ENCODE data around the gene MCCC1.
"Not testable (repeated sequence)": the region's sequence is repeated elsewhere in the genome, so short reads cannot be mapped to it uniquely, and the experiment has no call there.

Gene MCCC1

DNA sequence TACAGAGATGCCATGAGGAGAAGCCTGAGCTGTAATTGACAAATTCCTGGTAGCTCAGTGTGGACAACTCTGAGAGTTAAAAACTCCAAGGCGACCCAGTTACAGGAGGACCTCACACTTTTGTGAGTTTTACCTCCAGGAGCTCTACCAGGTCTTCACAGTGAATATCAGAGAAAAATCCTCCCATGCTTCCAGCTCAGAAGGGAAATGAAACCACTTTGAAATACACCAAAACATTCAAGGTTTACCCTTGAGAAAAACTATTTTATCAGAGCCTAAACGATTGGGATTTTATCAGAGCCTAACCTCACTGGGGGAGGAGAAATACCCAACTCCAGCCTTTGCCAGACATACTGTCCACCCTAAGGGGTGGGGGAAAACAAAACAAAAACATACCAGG is 52.4 kb downstream of the MCCC1 start:
- DNase-seq (ENCODE audit: low read depth in 2 of 2, low spot score in 1 of 2): no peak

DNA sequence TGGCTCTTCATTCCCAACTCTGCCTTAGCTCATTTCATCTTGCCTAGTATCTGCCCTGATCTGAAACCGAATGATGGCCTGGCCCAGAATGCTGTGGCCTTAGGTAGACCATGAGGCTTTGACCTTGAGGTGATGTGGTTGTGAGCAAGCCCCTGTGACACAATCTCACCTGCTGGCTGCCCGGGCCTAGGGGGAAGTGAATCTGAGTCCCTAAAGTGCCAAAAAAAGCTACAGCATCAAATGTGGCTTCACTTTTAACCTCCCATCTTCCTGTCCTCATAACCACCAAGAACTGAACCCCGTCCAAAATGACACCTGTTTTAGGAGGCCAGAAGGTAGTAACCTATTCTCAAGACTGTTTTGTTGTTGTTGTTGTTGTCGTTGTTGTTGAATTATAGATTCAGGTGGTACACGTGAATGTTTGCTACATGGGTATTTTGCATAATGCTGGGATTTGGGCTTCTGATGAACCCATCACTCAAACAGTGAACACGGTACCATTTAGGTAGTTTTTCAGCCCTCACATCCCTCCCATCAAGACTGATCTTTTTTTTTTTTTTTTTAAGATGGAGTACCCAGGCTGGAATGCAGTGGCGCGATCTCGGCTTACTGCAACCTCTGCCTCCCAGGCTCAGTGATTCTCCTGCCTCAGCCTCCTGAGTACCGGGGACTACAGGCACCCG is 54.6 kb downstream of the MCCC1 start:
- no peak for DNase-seq (ENCODE audit: low read depth in 2 of 2, low spot score in 1 of 2)

DNA sequence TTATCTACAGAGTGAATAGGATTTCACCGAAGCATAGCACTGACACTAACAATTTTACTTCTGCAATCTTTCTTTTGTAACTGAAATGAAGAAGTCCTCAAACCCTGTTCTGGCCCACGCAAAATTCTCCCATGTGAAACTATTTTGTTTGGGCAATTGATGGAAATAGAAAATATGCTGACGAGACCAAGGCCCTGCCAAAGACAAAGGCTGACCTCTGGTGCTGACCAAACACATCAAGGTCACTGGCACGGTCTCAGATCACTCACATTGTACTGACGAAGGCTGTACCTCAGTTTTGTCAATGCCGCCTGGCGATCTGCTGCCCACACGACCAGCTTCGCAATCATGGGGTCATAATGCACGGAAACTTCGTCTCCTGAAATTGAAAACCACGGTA is 60.5 kb downstream of the MCCC1 start:
- DNase-seq (ENCODE audit: low read depth in 2 of 2, low spot score in 1 of 2): no peak

DNA sequence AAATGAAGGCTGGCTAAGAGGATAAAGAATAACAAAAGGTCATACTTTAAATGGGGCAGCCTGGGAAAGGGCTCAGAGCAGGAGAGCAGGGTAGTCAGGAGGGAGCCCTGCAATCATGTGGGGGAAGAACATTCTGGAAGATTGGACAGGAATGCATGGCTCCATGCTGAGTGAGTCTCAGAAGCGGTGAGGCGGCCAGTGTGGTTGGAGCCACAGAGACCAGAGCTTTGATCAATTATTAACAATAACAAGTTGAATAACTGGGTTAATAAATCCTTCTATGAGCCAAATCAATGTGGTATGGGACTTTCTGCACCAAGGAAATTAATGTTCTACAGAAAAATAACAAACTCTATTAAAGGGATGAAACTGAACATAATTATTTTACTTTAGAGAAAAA is 61.1 kb downstream of the MCCC1 start:
- no peak for DNase-seq (ENCODE audit: low read depth in 2 of 2, low spot score in 1 of 2)

DNA sequence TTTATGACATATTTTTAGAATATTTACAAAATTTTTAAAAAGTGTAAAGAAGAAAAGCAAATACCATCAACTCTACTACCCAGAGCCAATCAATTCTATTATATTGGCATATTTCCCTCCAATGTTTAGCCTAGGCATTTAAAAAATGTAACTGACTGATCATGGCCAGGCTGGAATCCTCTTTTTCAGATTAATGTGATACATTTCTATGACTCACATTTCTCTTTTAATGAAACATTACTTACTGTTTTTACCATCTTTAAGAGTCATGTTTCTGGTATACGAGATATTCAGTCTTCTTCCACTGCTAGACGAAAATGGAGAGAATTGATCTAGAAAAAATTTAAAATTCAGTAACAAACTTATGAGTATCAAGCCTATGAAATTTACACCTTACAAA is 65.5 kb downstream of the MCCC1 start:
- DNase-seq (ENCODE audit: low read depth in 2 of 2, low spot score in 1 of 2): no peak

DNA sequence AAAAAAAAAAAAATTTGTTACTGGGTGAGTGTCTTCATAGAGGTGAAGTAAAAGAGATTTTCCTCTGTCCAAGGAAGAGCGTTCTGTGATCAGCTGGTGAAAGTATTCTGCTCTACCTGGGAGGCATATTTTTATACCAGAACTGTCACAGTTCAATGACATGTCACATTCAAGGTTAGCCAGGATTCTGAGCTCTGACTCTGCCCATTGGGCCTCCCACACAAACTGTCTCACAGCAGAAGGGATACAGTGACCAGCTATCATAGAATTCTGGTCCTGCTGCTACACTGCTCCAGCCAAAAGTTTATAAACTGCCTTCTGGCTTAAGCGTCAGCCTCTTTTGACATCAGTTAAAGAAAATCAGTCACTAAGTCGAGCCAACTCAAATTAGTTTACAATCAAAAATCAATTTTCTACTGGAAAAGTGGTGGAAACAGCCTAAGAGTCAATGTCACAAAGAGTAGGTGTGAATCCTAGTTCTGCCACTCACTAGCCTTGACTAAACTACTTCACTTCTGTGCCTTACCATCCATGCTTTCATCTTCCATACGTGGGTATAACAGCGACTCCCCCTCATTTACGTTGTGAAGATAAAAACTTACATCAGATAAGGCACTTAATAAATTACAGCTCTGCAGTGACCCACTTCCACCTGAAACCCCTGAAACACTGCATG is 66.3 kb downstream of the MCCC1 start:
- no peak for DNase-seq (ENCODE audit: low read depth in 2 of 2, low spot score in 1 of 2)

DNA sequence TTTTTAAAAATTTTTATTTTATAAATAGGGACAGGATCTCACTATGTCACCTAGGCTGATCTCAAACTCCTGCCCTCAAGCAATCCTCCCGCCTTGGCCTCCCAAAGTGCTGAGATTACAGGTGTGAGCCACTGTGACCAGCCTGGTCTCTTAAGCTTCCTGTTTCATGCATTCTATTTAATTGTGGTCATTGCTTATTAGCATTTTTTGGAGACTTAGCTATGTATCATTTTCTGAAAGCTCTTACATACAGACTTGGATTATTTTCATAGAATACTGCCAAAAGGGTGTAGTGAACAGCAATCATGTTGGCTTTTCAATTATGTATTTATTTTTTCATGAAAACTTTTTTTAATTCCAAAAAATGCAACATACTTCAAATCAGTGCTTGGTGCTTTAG is 67.5 kb downstream of the MCCC1 start:
- DNase-seq (ENCODE audit: low read depth in 2 of 2, low spot score in 1 of 2): no peak

DNA sequence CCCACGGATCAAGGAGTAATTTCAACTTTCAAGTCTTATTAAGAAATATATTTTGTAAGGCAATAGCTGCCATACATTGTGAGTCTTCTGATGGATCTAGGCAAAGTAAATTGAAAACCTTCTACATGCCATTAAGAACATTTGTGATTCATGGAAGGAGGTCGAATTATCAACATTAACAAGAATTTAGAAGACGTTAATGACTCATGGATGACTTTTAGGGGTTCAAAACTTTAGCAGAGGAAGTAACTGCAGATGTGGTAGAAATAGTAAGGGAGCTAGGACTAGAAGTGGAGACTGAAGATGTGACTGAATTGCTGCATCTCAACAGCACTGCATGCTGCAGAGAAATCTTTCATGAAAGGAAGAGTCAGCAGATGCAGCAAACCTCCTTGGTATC is 70.9 kb downstream of the MCCC1 start:
- DNase-seq (ENCODE audit: low read depth in 2 of 2, low spot score in 1 of 2): no peak

DNA sequence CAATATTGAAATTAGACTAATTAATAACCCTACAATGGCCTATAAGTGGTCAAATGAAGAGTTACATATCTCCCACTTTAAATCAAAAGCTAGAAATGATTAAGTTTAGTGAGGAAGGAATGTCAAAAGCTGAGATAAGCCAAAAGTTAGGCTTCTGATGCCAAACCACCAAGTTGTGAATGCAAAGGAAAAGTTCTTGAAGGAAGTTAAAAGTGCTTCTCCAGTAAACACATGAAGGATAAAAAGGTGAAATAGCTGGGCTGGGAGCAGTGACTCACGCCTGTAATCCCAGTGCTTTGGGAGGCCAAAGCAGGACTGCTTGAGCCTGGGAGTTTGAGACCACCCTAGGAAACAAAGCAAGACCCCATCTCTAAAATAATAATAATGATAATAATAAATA is 72.0 kb downstream of the MCCC1 start:
- no peak for DNase-seq (ENCODE audit: low read depth in 2 of 2, low spot score in 1 of 2)

DNA sequence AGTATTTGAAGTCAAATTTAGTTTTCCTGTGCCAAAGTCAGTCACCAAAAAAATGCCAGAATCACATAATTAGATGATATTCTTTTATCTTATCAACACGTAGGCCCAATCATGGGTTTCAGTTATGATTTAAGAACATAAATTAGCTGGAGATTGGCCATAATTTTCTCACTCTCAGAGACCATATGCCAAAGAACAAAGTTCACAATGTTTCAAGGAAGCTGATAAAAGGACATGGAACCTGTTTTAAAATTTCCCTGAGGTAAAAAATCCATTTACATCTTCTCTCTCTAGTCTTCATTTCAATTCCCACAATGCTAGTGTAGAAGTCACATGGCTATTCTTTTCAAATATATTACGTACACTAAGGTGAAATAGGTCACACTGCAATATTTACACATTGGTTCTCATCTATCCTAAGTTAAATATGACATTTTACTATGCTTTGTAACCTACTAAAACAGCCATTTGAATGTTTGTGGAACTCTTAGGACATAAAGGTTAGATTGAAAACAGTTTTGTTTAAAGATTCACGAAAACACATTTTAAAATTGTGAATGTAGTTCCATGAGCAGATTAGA is 76.3 kb downstream of the MCCC1 start:
- no peak for DNase-seq (ENCODE audit: low read depth in 2 of 2, low spot score in 1 of 2)

DNA sequence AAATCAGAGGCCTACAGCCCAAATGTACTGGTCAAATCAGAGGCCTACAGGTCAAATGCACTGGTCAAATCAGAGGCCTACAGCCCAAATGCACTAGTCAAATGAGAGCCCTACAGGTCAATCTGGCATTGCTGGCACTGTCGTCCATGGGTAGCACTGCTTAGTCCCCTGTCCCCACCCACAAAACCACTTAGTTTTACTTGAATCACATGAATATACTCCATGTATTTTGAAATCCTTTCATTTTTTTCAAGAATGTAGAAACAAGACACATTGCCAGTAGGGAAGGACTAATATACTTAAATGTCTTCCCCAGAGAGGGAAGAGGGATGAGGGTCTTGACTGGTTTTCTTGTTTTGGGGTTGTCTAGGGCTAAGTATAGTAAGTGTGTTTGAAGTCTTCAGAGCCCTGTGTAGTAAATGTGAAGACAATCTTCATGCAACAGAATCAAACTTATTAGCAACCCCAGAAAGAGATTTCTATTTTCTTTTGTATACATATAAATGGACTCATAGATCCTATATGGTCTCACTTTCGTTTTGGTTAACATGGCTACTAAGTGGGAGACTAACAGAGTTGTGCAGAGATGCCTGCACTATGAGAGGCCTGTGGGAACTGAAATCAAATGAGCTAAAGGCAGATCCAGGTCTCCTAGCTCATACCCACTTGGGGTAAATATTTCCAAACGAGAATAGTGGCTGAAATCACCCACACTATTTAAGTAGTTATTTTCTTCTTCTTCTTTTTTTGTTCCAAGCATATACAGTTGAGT is 80.7 kb downstream of the MCCC1 start:
- DNase-seq (ENCODE audit: low read depth in 2 of 2, low spot score in 1 of 2): no peak

DNA sequence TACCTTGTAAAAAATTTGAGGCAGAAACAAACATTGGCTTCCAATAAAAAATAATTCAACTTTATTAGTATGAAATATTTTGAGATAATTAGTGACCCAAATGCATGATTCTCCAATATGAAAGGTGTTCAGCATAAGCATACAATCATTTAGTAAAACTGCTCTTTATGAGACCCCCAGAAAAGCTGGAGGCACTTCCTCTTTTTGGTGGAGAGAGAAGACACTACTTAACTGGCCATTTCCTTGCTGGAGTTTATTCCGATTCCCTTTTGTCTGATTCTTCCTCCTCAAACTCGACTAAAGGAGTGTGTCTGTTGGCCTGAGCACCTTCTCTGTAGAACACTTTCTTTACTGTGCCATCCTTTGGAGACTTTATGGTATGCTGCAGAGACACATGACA is 84.1 kb downstream of the MCCC1 start:
- DNase-seq (ENCODE audit: low read depth in 2 of 2, low spot score in 1 of 2): no peak

DNA sequence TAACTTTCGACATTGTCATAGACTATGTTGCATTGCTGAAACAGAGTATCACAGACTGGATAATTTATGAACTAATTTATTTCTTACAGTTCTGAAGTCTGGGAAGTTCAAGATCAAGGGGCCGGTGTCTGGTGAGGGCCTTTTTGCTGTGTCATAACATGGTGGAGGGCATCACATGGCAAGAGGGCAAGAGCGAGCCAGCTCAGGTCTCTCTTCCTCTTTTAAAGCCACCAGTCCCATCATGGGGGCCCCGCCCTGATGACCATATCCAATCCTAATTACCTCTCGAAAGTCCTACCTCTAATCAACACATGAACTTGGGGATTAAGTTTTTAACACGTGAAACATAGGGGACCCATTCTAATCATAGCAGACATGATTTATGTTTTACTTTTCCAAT is 85.4 kb downstream of the MCCC1 start:
- DNase-seq (ENCODE audit: low read depth in 2 of 2, low spot score in 1 of 2): no peak

DNA sequence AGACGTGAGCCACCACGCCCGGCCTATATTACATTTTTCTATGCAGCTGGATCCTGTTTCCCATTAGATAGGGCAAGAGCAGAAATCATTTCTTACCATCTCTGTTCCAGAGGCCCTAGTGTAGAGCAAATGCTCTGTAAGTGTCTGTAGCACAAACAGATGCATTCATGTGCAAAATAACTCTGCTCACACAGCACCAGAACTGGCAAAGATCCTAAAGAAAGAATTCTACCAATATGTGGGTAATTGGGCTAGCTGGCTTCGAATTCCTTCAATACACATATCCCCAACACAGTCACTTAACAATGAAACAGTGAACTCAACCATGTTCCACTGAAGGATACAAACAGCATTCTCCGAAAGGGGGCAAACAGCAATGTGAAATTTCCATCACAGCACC is 86.2 kb downstream of the MCCC1 start:
- DNase-seq (ENCODE audit: low read depth in 2 of 2, low spot score in 1 of 2): no peak

DNA sequence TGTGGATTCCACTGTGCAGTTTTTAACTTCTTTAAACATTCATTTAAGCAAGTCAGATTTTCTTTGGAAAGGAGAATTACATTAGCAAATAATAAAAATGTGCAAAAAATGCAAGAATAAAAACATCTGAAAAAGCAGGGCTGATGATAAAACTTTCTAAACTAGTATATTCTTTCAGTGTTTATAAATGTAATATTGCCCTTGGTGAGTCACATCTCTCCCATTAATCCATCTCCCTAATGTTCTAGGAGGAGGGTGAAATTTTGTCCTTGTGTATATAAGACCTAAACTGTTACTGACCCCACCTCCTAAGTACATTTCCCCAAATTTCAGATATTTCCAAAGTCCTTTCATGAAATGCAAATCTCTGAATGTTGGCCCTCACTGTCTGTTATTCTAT is 90.5 kb downstream of the MCCC1 start:
- no peak for DNase-seq (ENCODE audit: low read depth in 2 of 2, low spot score in 1 of 2)

DNA sequence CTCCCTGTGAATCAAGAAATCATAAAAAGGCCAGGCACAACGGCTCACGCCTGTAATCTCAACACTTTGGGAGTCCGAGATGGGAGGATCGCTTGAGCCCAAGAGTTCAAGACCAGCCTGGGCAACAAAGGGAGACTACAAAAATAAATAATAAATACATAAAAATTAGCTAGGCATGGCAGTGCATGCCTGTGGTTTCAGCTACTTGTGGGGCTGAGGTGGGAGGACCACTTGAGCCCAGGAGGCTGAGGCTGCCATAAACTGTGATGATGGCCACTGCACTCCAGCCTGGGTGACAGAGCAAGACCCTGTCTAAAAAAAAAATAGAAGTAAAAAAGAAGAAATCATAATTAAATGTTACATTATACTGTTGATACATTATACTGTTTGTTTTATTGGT is 91.0 kb downstream of the MCCC1 start:
- DNase-seq (ENCODE audit: low read depth in 2 of 2, low spot score in 1 of 2): no peak

DNA sequence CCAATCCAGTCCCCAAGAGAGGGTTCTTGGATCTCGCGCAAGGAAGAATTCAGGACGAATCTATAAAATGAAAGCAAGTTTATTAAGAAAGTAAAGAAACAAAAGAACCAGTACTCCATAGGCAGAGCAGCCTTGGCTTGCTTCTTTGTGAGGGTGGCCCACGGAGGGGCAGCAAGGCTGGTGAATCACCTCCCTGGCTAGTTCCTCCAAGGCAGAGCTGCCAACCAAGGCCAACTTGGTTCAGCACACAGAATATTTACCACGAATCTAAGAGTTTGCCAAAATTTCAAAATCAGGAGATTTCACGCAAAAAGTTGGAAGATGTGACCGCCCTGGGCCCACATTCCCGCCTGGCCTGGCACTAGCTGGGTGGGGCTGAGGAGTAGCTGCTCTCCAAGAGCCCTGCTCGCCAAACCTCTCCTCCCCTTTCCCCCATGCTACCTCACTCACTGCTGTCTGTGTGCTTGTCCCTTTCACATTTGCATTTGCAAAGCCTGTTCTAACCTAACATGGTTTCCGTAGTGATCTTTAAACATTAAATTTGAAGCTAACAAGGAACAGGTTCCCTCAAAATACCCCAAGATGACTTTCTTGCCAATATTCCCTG is 92.8 kb downstream of the MCCC1 start:
- DNase-seq (ENCODE audit: low read depth in 2 of 2, low spot score in 1 of 2): no peak

DNA sequence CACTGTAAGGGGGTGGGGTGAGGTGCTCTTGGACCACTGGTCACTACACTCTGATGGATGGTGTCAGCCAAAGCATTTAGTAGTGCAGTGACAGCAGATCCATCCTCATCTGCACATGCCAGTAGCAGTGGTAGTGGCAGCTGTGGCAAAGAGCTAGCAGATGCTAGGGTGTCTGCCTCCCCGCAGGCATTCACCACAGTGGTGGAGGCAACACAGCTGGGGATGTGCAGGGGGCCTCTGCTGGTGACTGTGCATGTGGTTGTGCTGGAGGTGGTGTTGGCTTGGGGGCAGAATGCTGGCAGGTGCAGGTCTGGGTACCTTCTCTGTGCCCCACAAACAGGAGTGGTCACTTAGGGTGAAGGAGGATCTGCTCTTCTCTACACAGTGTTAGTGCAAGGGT is 99.5 kb downstream of the MCCC1 start:
- DNase-seq (ENCODE audit: low read depth in 2 of 2, low spot score in 1 of 2): no peak

DNA sequence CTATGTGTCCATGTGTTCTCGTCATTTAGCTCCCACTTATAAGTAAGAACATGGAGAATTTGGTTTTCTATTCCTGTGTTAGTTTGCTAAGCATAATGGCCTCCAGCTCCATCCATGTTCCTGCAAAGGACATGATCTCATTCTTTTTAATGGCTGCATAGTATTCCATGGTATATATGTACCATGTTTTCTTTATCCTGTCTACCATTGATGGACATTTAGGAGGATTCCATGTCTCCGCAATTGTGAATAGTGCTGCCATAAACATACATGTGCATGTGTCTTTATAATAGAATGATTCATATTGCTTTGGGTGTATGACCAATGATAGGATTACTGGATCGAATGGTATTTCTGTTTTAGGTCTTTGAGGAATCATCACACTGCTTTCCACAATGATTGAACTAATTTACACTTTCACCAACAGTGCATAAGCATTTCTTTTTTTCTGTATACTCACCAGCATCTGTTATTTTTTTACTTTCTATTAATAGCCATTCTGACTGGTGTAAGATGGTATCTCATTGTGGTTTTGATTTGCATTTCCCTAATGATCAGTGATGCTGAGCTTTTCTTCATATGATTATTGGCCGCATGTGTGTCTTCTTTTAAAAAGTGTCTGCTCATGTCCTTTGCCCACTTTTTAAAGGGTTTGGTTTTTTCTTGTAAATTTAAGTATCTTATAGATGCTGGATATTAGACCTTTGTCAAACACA is 105.7 kb downstream of the MCCC1 start:
- not testable (repeated sequence) for DNase-seq (ENCODE audit: low read depth in 2 of 2, low spot score in 1 of 2)

DNA sequence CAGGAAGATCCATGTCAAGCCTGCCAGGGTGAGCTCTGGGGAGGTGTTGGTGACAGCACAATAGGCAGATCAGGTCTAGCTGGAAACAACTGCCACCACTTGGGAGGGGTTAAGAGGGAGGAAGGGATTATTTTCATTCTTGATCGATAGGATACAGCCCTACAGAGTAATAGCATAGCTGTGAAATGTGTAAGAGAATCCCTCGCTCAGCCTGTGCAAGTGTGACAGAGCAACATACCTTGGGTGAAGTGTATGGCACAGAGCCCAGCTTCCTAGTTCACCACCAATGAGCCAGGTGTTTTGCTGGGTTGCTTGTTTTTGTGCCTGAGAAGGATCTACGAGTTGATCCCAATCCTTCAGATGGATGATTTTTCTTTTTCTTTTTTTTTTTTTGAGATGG is 109.7 kb downstream of the MCCC1 start:
- DNase-seq (ENCODE audit: low read depth in 2 of 2, low spot score in 1 of 2): no peak

DNA sequence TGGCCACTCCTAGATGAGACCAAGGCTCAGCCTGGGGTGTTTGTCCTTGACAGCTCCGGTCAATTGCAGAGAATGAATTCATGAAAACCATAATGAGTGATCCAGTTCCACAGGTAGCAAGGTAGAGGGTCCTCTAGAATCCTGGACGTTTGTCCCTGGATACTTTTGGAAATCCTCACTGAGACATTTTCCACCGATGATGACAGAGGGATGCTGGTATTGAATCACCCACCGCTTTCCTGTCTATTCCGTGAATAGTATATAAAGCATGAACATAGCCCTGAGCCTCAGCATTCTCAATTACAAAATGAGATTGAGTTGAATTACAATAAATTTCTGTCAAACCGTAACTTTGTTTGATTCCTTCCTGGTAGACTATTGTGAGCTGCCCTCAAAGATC is 113.3 kb downstream of the MCCC1 start:
- no peak for DNase-seq (ENCODE audit: low read depth in 2 of 2, low spot score in 1 of 2)
